NCI-H2196 treated with DMSO at 0.1 percent for 48 hours (cell line): ENCODE results near the gene JAKMIP2.
"Not testable (repeated sequence)": the region's sequence is repeated elsewhere in the genome, so short reads cannot be mapped to it uniquely, and the experiment has no call there.

Experiments used
- DNase-seq: peaks from one replicate; lab custom pipeline; 2025; ENCODE audit not compliant: unreplicated experiment; lab: John Stamatoyannopoulos, UW

JAKMIP2 gene

GRCh38 chr5:147750065-147750464 is 32.5 kb downstream of the JAKMIP2 start:
- DNase-seq, result no peak

GRCh38 chr5:147748590-147748989 is 33.9 kb downstream of the JAKMIP2 start:
- peak; percentile 51 for DNase-seq

GRCh38 chr5:147746986-147747385 is 35.5 kb downstream of the JAKMIP2 start:
- DNase-seq, result no peak

- peak; percentile 67 for DNase-seq
Observed at GRCh38 chr5:147743678-147744374, 38.7 kb downstream of the JAKMIP2 start.

GRCh38 chr5:147743012-147743411 is 39.5 kb downstream of the JAKMIP2 start:
- no peak for DNase-seq

- no peak for DNase-seq
Observed at GRCh38 chr5:147742151-147742550, 40.4 kb downstream of the JAKMIP2 start.

GRCh38 chr5:147740864-147741263 is 41.7 kb downstream of the JAKMIP2 start:
- no peak for DNase-seq

GRCh38 chr5:147737921-147738320 is 44.6 kb downstream of the JAKMIP2 start:
- no peak for DNase-seq

GRCh38 chr5:147735621-147736125 is 46.9 kb downstream of the JAKMIP2 start:
- no peak for DNase-seq

- no peak for DNase-seq
Observed at GRCh38 chr5:147734894-147735293, 47.6 kb downstream of the JAKMIP2 start.

GRCh38 chr5:147733075-147733474 is 49.5 kb downstream of the JAKMIP2 start:
- no peak for DNase-seq

- no peak for DNase-seq
Observed at GRCh38 chr5:147732291-147732883, 50.1 kb downstream of the JAKMIP2 start.

- no peak for DNase-seq
Observed at GRCh38 chr5:147731431-147732290, 50.9 kb downstream of the JAKMIP2 start.

- DNase-seq, result no peak
Observed at GRCh38 chr5:147727200-147727599, 55.3 kb downstream of the JAKMIP2 start.

- not testable (repeated sequence) for DNase-seq
Observed at GRCh38 chr5:147721191-147721960, 61.2 kb downstream of the JAKMIP2 start.

GRCh38 chr5:147713550-147714295 is 68.8 kb downstream of the JAKMIP2 start:
- no peak for DNase-seq

GRCh38 chr5:147712598-147712997 is 69.9 kb downstream of the JAKMIP2 start:
- no peak for DNase-seq

GRCh38 chr5:147712019-147712418 is 70.5 kb downstream of the JAKMIP2 start:
- DNase-seq, result no peak

GRCh38 chr5:147711019-147711418 is 71.5 kb downstream of the JAKMIP2 start:
- DNase-seq, result no peak

- DNase-seq, result no peak
Observed at GRCh38 chr5:147708708-147709107, 73.8 kb downstream of the JAKMIP2 start.
